Stimulated activated CD4-positive, alpha-beta T cell treated with anti-CD3 and anti-CD28 coated beads, Interleukin-1b, Interleukin-23, amount 100 ng/mL, for 4 hours (primary cell): ENCODE results near the gene KLHL4.
"Not testable (repeated sequence)": the region's sequence is repeated elsewhere in the genome, so short reads cannot be mapped to it uniquely, and the experiment has no call there.

ENCODE experiments used
- DNase-seq, 2 donors: peaks; one replicate each; pipeline ENCODE4 v3.0.0-alpha.2; 2020; ENCODE audit warnings: low read depth in 2 of 2

KLHL4 gene, protein sequence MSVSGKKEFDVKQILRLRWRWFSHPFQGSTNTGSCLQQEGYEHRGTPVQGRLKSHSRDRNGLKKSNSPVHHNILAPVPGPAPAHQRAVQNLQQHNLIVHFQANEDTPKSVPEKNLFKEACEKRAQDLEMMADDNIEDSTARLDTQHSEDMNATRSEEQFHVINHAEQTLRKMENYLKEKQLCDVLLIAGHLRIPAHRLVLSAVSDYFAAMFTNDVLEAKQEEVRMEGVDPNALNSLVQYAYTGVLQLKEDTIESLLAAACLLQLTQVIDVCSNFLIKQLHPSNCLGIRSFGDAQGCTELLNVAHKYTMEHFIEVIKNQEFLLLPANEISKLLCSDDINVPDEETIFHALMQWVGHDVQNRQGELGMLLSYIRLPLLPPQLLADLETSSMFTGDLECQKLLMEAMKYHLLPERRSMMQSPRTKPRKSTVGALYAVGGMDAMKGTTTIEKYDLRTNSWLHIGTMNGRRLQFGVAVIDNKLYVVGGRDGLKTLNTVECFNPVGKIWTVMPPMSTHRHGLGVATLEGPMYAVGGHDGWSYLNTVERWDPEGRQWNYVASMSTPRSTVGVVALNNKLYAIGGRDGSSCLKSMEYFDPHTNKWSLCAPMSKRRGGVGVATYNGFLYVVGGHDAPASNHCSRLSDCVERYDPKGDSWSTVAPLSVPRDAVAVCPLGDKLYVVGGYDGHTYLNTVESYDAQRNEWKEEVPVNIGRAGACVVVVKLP

DNA sequence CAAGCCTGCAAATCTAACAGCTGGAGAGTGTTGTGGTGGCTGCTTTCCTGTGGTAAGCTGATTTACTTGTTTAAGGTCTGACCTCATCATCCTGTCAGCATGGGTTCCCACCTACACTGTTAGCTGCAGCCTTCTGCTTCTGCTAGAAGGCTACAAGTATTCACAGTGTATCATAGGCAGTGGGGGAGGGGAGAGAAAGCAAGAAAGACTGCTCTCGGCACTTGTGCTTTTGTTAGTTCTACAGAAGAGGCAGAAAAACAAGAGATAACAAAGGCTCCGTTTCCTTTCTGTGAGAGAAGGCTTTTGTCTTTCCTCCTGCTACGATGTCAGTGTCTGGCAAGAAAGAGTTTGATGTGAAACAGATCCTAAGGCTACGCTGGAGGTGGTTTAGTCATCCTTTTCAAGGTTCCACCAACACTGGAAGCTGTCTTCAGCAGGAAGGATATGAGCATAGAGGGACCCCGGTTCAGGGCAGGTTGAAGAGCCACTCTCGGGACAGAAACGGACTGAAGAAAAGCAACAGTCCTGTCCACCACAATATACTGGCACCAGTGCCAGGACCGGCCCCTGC lies at the start of gene KLHL4:
Gene KLHL4, plus strand, starts transcription at position 232 of the 571 bp plus-strand sequence. Its CDS starts 92 bp downstream, at position 324.
- DNase-seq = no peak

DNA sequence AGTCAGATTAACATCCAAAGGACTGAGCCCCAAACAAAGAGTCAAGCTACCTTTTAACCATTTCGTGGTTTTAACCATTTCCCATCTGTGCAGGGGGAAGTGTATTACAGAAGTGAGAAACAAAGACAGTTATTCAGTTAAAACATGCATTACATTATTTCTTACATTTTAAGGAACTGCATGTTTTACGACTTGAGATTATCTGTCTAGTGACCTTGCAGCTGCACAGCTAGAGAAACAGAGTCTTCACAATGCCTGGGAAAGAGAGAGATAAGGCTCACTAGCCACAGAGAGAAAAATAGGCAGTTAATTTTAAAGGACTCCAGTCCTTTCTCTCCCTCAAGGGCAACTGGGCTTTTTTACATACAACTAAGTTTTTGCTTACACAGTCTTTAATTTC lies 48.7 kb upstream of the KLHL4 start:
- no peak for DNase-seq

DNA sequence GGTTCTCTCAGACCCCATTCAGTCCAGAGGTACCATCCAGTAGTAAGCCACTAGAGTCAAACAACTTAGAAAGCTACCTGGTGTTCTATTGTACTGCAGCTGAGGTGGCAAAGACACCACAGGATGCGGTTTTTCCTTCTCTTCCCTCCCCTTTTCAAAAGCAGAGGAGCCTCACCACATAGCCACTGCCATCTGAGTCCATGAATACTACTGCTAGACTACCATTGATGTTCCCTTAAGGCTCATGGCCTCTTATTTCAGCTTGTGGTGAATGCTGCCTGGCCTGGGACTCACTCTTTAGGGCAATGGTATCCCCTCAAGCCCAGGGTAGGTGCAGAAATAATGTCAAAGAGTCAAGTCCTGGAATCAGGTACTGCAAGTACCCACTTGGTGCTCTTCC lies 41.8 kb upstream of the KLHL4 start:
- DNase-seq = no peak

DNA sequence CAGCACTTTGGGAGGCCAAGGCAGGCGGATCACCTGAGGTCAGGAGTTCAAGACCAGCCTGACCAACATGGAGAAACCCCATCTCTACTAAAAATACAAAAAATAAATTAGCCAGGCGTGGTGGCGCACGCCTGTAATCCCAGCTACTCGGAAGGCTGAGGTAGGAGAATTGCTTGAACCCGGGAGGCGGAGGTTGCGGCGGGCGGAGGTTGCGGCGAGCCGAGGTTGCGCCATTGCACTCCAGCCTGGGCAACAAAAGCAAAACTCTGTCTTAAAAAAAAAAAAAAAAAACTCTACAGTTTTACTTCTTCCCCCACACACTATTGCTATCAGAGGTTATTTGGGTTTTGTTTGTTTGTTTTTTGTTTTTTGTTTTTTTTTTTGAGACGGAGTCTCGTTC lies 38.9 kb upstream of the KLHL4 start:
- not testable (repeated sequence) for DNase-seq

- no peak for DNase-seq
Observed at GRCh38 chrX:87489071-87489470, 28.5 kb upstream of the KLHL4 start.

DNA sequence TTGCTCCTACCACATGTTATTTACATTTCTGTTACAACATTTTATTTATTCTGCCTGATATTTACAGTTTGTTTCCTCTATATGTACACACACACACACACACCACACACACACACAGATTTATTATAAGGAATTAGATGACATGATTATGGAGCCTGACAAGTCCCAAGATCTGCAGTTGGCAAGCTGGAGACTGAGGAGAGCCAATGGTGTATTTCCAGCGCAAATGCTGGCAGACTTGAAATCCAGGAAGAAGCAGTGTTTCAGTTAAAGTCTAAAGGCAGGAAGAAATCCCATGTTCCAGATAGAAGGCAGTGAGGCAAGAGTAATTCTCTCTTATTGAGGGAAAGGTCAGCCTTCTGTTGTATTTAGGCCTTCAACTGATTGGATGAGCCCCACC lies 1.8 kb upstream of the KLHL4 start:
- DNase-seq = no peak

DNA sequence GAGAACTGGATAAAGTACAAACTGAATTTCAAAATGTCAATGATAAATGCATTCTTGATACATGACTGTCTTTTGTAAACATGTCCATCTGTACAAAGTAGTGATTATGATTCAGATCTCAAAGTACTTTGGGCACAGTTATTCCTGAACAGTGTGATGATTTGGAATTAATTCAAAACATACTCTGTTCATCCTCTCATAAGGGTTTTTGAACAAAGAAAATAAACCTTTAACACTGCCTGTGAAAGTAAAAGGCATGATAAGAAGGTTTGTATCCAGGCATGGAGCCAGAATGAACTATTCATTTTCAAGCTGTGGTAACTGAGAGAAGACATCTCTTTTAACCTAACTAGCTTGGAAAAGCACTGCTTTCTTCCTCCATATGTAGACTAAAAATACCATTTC lies 883 bp upstream of the KLHL4 start:
- DNase-seq = no peak

DNA sequence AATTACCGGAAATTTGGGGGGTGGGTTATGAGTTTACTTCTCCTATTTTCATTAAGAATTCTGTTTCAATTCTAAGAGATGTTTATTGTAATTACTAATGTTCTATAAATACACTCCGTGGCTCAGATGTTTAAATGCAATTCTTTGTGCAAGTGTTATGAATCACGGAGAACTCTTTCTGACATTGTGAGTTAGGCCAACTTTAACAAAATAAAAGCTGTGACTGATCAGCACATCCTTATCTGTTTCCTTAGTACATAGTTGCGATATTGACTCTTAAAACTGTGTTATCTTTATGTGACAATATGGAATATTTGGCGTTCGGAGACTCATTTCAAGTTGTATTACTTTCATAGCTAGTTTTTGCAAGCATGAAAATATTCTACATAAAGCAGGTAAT lies 902 bp downstream of the KLHL4 start:
- no peak for DNase-seq

GRCh38 chrX:87525771-87526229 lies 8.2 kb downstream of the KLHL4 start:
- DNase-seq = no peak

DNA sequence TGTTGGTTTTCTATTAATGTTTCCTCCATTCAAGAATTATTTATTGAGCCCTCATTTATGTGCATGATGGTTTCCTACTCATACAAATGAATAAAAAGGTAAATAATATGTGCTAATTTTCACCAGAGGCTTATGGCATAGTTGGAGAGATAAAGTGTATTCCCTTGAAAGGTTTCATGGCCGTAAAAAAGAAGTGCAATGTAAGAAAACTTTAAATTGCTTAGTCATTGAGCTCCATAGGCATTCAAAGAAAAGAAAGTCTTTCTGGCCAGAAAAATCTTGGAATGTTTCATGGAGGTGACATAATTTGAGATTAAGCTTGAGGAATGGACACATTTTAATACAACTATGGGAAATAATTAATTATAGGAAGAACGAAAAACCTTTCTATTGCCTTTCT lies 8.7 kb downstream of the KLHL4 start:
- no peak for DNase-seq

DNA sequence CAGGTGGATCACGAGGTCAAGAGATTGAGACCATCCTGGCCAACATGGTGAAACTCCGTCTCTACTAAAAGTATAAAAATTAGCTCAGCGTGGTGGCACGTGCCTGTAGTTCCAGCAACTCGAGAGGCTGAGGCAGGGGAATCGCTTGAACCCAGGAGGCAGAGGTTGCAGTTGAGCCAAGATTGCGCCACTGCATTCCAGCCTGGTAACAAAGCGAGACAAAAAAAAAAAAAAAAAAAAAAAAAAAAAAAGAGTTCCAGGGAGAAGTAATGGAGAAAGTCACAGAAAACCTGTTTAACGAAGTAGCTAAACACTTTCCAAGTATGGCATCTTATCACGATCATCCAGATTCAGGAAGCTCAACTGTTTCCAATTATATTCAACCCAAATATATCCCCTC lies 10.9 kb downstream of the KLHL4 start:
- no peak for DNase-seq

DNA sequence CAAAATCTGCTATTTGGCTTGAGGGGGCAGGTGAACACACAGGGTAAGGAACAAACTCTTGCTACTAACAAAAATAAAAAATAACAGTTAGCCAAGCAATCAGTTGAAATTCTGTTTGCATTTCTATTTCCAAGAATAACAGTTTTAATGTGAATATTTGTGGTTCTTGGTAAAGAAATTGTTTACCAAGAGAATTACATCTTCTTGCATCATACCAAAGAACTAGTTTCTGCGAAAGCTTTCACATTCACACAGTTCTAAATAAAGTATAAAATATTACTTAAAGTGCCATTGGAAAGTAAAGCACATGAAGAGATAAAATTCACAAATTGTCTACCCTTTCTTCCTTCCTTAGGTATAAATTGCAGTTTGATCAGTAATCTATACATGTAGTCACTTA lies 54.4 kb downstream of the KLHL4 start:
- no peak for DNase-seq

DNA sequence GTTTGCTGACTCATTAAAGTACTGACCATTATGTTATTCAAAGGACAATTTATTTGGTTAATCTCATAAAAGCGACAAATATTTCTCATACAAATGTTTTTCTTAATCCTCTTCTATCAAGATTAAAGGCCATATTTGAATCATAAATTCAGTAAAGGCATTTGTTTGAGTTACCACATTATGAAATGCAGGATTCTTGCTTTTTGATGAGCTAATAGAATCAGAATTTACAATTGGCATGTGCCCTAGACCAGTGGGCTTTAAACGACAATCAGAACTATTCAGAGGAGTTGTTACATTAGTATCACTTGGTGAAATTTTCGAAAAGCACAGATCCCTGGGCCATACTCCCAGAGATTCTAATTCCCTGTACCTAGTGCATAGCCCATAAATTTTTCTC lies 55.3 kb downstream of the KLHL4 start:
- no peak for DNase-seq

DNA sequence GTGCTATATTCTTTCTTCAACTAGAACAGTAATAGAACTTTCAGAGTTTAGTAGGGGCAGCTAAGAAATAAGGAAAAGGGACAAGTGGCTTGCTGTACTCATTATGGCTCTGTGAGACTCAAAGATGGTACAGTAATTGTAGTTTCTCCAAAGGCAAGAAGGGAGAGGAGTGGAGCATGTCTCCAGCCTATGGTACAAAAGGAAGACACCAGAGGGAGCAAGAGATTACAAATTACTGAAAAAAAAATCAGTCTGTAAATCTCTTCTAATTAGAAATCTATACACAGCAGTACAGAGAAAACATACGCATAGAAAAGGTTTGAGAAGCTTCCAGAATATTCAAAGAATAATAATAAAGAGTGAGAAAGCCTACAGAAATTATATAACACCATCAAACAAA lies 61.4 kb downstream of the KLHL4 start:
- no peak for DNase-seq

DNA sequence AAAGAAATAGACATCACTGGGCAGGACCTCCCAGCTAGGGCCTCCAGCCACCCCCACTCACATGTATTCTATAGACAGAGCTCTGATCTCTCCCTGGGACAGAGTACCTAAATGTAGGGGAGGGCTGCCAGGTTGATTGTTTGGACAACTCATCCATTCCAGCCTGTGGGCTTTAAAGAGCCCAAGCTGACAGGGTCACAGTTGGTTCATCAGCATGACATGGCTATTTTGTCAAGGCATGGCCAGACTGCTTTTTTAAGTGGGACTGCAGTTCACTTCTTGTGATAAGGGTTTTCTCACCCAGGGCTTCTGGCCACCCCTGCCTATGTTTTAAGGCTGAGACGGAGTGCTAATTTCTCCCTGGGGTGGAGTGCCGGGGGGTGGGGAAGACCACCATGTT lies 63.3 kb downstream of the KLHL4 start:
- no peak for DNase-seq

DNA sequence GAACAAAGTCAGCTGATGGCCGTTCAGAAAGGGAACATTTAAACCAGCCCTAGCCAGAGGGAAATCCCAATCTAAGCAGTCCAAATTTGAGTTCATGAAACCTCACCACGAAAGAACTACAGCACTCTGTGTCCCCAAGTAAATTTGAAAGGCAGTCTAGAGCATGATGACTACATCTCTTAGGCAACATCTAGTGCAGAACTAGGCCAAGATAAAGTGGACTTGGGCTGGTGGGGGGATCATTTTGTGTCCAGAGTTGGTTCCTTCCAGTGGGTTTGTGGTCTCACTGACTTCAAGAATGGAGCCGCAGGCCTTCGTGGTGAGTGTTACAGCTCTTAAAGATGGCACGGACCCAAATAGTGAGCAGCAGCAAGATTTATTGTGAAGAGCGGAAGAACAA lies 64.9 kb downstream of the KLHL4 start:
- no peak for DNase-seq

DNA sequence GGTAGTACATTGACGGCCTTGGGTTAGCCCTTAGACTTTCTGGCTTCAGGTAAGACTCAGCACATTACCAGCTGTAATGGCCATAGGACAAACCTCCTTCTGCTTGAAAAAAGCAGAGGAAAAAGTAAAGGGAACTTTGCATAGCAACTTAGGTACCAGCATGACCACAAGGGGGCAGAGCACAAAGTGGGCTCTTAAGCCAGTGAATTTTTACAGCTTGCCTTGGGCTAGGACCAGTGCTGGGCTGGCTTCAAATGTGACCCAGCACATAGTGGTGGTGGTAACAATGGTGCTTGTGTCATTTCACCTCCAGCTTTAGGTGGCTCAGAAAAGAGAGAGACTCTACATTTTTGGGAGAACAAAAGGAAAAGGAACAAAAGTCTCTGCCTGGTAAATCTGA lies 66.1 kb downstream of the KLHL4 start:
- no peak for DNase-seq

GRCh38 chrX:87616371-87616770 lies 98.8 kb downstream of the KLHL4 start:
- no peak for DNase-seq

DNA sequence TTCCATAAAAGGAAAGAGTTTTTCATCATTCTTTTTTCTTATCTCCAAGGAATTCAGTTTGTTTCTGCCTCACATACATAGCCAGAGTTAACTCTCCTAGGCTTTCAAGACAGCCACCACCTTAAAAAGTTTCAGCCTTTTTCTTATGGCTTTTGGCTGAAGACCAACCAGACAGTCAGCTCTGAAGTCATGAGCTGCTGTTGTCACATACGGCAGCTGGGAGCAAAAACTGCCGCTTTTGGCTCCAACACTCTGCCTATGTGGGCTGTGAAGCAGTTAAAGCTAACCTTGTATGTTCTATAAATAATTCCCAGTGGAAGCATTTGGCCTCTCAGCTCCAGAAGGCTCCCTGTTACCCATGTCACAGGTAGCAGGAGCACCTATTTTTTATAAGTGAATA lies 104.1 kb downstream of the KLHL4 start:
- DNase-seq = no peak

DNA sequence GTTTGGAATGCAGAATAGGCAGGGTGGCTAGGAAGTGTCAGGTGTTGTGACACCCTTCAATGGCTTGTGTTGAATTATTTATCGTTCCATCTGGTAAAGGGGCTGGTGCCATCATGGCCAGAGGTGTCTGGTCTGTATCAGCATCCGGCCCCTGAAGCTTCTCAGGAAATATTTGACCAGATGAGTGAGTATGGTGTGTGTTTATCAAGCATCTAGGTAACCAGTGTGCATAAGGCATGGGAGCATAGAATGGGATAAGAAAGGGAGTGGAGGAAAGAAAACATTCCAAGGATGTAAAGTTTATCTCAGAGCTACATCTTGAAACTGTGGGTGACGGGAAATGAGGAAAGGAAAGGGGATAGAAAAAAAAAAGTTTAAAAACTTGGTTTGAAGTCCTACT lies 109.4 kb downstream of the KLHL4 start:
- no peak for DNase-seq

- no peak for DNase-seq
Observed at GRCh38 chrX:87634361-87634760, 116.8 kb downstream of the KLHL4 start.

DNA sequence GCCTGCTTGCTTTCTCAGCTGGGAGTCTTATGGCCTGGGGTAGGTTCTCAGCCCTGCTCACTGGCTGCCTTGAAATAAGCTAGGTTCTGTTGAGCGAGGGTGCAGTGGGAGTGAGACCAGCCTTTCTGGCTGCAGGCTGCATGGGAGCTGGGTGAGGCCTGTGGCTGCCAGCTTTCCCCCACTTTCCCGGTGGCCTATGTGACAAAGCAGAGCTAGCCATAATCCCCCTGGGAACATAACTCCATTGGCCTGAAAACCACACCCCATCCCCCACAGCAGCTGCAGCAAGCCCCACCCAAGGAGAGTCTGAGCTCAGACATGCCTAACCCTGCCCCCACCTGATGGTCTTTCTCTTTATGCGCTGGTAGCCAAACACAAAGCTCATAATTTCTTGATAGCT lies 118.9 kb downstream of the KLHL4 start:
- no peak for DNase-seq

DNA sequence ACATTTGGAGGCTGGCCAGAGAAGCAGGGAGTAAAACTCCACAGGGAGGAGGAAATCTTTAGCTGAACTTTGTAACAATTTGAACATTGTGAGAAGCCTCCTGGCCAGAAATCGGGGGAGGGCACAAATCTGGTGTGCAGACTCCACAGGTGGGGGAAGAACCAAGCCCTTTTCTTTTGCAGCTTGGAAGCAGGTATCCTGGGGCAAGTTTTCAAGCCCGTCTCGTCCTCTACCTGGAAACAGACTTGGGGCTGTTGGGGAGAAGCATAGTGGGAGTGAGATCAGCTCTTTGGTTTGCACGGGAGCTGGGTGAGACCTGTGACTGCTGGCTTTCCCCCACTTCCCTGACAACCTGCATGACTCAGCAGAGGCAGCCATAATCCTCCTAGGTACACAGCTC lies 123.8 kb downstream of the KLHL4 start:
- DNase-seq = not testable (repeated sequence)
